Peyer's patch (tissue), 4 donors: ENCODE measurements around the gene HTR1B. TPM values are rescaled to one million over a fixed set of nuclear protein-coding genes. Genes with fewer than 3 reads are reported as not detected.

Source experiments
- DNase-seq, 3 donors: peaks; one replicate each; pipeline ENCODE4 v3.0.0-alpha.2; 2017 to 2019
- H3K27ac ChIP-seq, 4 donors: fragments of 200-600 bp; sonication (generic); one replicate each; pipeline ENCODE4 v1.5.1; 2016 to 2019
- H3K27me3 ChIP-seq, 2 donors: fragments of 200-600 bp; sonication (generic); one replicate each; pipeline ENCODE4 v1.5.1; 2019
- H3K36me3 ChIP-seq, 3 donors: fragments of 200-600 bp; sonication (generic); one replicate each; pipeline ENCODE4 v1.5.1; 2016 to 2019
- H3K4me1 ChIP-seq, 4 donors: fragments of 200-600 bp; sonication (generic); one replicate each; pipeline ENCODE4 v1.5.1; 2016 to 2019
- H3K4me3 ChIP-seq, 4 donors: fragments of 200-600 bp; sonication (generic); 1 replicate in 3 of 4; 2 replicates in 1 of 4; pipeline ENCODE4 v1.5.1; 2016 to 2019; ENCODE audit warnings: mild to moderate bottlenecking in 1 of 4
- H3K9me3 ChIP-seq, 4 donors: fragments of 200-600 bp; sonication (generic); one replicate each; pipeline ENCODE4 v1.5.1; 2016 to 2019; ENCODE audit warnings: mild to moderate bottlenecking in 1 of 4
- POLR2A ChIP-seq, 2 donors: fragments of 450-650 bp; IDR thresholded peaks; one replicate each; pipeline ENCODE4 v1.5.1; 2017; ENCODE audit warnings: antibody characterized with exemption in 2 of 2, mild to moderate bottlenecking in 2 of 2, moderate library complexity in 2 of 2
- total RNA-seq, 4 donors: library from RNA; depleted of rRNA; stranded (reverse); fragments of >200 nt; gene quantifications; one replicate each; pipeline ENCODE4 v1.1.0, GENCODE V29; 2016
- TF ChIP-seq, protein P1 (sequence below), 6 experiments: fragments of 450-650 bp in 4 of 6; fragments of 200-600 bp in 2 of 6; sonication (generic) in 1 of 6; IDR thresholded peaks; one replicate each; pipeline ENCODE4 v1.5.1; 2017 to 2019; ENCODE audit warnings: antibody characterized with exemption in 6 of 6, mild to moderate bottlenecking in 3 of 6, moderate library complexity in 1 of 6

The HTR1B gene
- total RNA-seq, 4 donors from 2014 or later: 0.54 TPM; not detected in 3

- Histone ChIP-seq H3K4me3 (no peak overlapping the region), H3K9me3 (no peaks in the 10 kb centered on the region), H3K4me1 (peaks cover 0 to 10% (median 0%) of the 10 kb centered on the region in 4 donors), H3K36me3 (no peaks in the 10 kb centered on the region), H3K27me3 (peaks cover 0 to 3% of the 10 kb centered on the region in 2 donors), H3K27ac (no peak overlapping the region)
- no peak for DNase-seq
- TF ChIP-seq, protein P1, sequence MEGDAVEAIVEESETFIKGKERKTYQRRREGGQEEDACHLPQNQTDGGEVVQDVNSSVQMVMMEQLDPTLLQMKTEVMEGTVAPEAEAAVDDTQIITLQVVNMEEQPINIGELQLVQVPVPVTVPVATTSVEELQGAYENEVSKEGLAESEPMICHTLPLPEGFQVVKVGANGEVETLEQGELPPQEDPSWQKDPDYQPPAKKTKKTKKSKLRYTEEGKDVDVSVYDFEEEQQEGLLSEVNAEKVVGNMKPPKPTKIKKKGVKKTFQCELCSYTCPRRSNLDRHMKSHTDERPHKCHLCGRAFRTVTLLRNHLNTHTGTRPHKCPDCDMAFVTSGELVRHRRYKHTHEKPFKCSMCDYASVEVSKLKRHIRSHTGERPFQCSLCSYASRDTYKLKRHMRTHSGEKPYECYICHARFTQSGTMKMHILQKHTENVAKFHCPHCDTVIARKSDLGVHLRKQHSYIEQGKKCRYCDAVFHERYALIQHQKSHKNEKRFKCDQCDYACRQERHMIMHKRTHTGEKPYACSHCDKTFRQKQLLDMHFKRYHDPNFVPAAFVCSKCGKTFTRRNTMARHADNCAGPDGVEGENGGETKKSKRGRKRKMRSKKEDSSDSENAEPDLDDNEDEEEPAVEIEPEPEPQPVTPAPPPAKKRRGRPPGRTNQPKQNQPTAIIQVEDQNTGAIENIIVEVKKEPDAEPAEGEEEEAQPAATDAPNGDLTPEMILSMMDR (IDR thresholded peaks at IDR 0.05): no peak
- TF ChIP-seq POLR2A (IDR thresholded peaks at IDR 0.05): no peak
These were observed 5.6 kb upstream of the HTR1B start for GRCh38 chr6:77468939-77469338.

DNA sequence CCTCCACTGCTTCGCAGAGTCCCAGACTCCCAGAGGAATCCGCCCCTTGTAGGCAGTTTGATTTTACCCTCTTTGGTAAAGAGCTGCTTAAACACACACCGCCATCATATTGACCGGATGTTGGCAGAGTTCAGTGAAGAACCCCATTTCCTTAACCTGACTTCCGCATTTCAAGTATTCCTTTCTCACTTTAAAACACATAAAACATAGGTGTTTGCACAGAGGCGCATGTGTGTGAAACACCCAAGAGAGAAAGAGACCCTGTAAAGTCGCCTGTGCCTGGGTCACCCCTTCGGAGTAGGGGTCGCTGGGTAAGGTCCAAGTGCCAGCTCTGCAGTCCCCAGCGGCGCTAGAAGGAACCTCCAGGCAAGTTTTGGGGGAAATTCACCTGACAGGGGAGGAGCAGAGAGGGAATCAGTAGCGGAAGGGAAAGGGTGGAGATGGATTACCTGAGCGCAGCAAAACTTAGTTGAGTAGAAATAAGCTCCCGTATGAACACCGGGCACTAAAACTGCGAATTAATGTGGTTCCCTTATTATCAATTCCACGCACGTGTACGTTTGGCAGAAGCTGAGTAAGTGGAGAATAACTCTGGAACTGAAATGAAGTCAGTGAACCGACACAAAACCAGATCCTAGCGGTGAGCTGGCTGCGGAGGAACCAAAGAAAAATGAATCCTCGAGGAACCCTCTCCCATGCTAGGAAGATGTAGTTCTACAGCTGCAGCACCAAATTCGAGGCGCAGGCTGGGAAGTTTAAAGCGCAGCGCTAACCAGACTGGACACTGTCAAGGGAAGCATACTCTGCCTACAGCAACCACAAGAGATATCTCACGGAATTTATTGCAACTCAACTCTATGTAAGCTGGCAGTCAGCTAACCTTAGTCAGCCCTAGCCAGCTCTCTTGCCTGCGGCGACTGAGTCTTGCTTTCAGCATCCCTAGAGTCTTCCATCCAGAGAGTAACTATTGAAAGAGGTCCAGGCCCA lies 3.5 kb upstream of the HTR1B start:
- Histone ChIP-seq H3K9me3 (no peaks in the 10 kb centered on the region), H3K36me3 (no peaks in the 10 kb centered on the region), H3K4me3 (peak overlapping the region; percentile 28 to 54 (median 39)), H3K27ac (peak overlapping the region in 1 of 4 donors; percentile 46), H3K27me3 (peaks cover 0 to 16% of the 10 kb centered on the region in 2 donors), H3K4me1 (peaks cover 0 to 24% (median 0%) of the 10 kb centered on the region in 4 donors)
- no peak for DNase-seq
- TF ChIP-seq POLR2A (IDR thresholded peaks at IDR 0.05): no peak
- TF ChIP-seq, protein P1 (IDR thresholded peaks at IDR 0.05): no peak

DNA sequence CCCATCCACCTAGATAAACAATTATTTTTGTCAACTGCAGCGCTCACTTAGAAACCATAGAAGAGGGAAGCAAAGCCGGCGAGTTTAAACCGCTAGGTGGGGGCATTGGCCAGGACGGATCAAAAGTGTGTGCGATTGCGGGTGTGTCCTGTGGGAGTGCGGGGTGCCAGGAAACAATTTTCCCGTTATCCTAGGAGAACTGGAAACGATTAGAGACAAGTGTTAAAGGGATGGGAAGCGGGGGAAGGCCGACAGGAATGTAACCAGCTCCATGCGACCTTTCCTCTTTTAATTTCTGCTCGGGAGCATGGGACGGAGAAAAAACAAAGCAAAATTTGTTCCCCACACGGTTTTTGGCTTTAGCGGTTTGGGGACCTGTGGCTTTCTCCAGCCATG lies 2.8 kb upstream of the HTR1B start:
- H3K27me3 ChIP-seq: peaks cover 0 to 16% of the 10 kb centered on the region in 2 donors
- H3K9me3 ChIP-seq: no peaks in the 10 kb centered on the region
- TF ChIP-seq, protein P1 (IDR thresholded peaks at IDR 0.05): peak in 4 of 6 experiments; percentile 10 to 31 (median 30)
- TF ChIP-seq POLR2A (IDR thresholded peaks at IDR 0.05): no peak
- no peaks in the 10 kb centered on the region for H3K36me3 ChIP-seq
- H3K4me3 ChIP-seq: peak overlapping the region; percentile 28 to 54 (median 39)
- H3K27ac ChIP-seq: peak overlapping the region in 1 of 4 donors; percentile 46
- peaks cover 0 to 24% (median 0%) of the 10 kb centered on the region in 4 donors for H3K4me1 ChIP-seq
- DNase-seq: peak in 1 of 3 donors; percentile 61

- H3K27ac ChIP-seq: no peak overlapping the region
- TF ChIP-seq, protein P1 (IDR thresholded peaks at IDR 0.05): no peak
- no peak for TF ChIP-seq POLR2A (IDR thresholded peaks at IDR 0.05)
- peaks cover 0 to 16% of the 10 kb centered on the region in 2 donors for H3K27me3 ChIP-seq
- no peak for DNase-seq
- H3K4me3 ChIP-seq: peak overlapping the region in 1 of 4 donors; percentile 35
- peaks cover 0 to 24% (median 0%) of the 10 kb centered on the region in 4 donors for H3K4me1 ChIP-seq
- no peaks in the 10 kb centered on the region for H3K9me3 ChIP-seq
- H3K36me3 ChIP-seq: no peaks in the 10 kb centered on the region
These were observed 1.2 kb upstream of the HTR1B start for GRCh38 chr6:77464495-77464867.

- Histone ChIP-seq H3K36me3 (no peaks in the 10 kb centered on the region), H3K9me3 (no peaks in the 10 kb centered on the region), H3K4me3 (peak overlapping the region in 3 of 4 donors; percentile 6 to 35 (median 35)), H3K27ac (no peak overlapping the region), H3K4me1 (peaks cover 0 to 24% (median 0%) of the 10 kb centered on the region in 4 donors), H3K27me3 (peaks cover 0 to 16% of the 10 kb centered on the region in 2 donors)
- DNase-seq: no peak
- TF ChIP-seq POLR2A (IDR thresholded peaks at IDR 0.05): no peak
- TF ChIP-seq, protein P1 (IDR thresholded peaks at IDR 0.05): no peak
These were observed 687 bp upstream of the HTR1B start for GRCh38 chr6:77463861-77464494.
